Mesenchymal stem cell (in vitro differentiated cells and primary cell): ENCODE data around the gene UACA.
A peak's percentile ranks its signal among the peaks of the same experiment; 100 is the strongest.

ENCODE experiments used
- DNase-seq: peaks from one replicate; pipeline ENCODE4 v3.0.0-alpha.2; 2013
- H2AFZ ChIP-seq: one replicate; pipeline ENCODE4 v1.6.1; 2013; ENCODE audit warnings: low read depth, mild to moderate bottlenecking, control low read depth, inconsistent platforms, low read length, moderate library complexity
- H2AK5ac ChIP-seq: 2 replicates; pipeline ENCODE4 v1.6.1; 2013; ENCODE audit warnings: low read length, moderate library complexity, mild to moderate bottlenecking, inconsistent platforms; ENCODE audit not compliant: severe bottlenecking
- H2BK120ac ChIP-seq: one replicate; pipeline ENCODE4 v1.6.1; 2013; ENCODE audit warnings: low read depth, mild to moderate bottlenecking, inconsistent platforms, low read length, moderate library complexity
- H2BK12ac ChIP-seq, 2 experiments: one replicate each; pipeline ENCODE4 v1.6.1; 2013; ENCODE audit warnings: inconsistent platforms in 2 of 2, low read length in 2 of 2, mild to moderate bottlenecking in 2 of 2, moderate library complexity in 2 of 2, control low read depth in 1 of 2
- H2BK15ac ChIP-seq: one replicate; pipeline ENCODE4 v1.6.1; 2013; ENCODE audit warnings: mild to moderate bottlenecking, low read depth, inconsistent platforms; ENCODE audit not compliant: poor library complexity, severe bottlenecking
- H2BK5ac ChIP-seq: 2 replicates; pipeline ENCODE4 v1.6.1; 2013; ENCODE audit warnings: low read depth, mild to moderate bottlenecking, low read length, control low read depth, inconsistent platforms; ENCODE audit not compliant: poor library complexity, severe bottlenecking
- H3K14ac ChIP-seq, 2 experiments: one replicate each; pipeline ENCODE4 v1.6.1; 2013; ENCODE audit warnings: inconsistent platforms in 2 of 2, low read length in 2 of 2, control low read depth in 1 of 2, mild to moderate bottlenecking in 1 of 2, moderate library complexity in 1 of 2
- H3K18ac ChIP-seq, 2 experiments: one replicate each; pipeline ENCODE4 v1.6.1; 2013; ENCODE audit warnings: inconsistent platforms in 2 of 2, low read length in 2 of 2, control low read depth in 1 of 2, low read depth in 1 of 2, mild to moderate bottlenecking in 1 of 2
- H3K23ac ChIP-seq, 2 experiments: one replicate each; pipeline ENCODE4 v1.6.1; 2013; ENCODE audit warnings: inconsistent platforms in 2 of 2, low read length in 2 of 2, mild to moderate bottlenecking in 2 of 2, moderate library complexity in 2 of 2, control low read depth in 1 of 2
- H3K27ac ChIP-seq: 2 replicates; pipeline ENCODE4 v1.5.1; 2013; ENCODE audit warnings: mild to moderate bottlenecking, moderate library complexity, low read length, control low read depth, inconsistent platforms; ENCODE audit not compliant: poor library complexity, severe bottlenecking
- H3K27me3 ChIP-seq, 2 experiments: 2 replicates each; pipeline versions ENCODE4 v1.6.1 to v1.7.0; 2013; ENCODE audit warnings: low read length in 2 of 2, mild to moderate bottlenecking in 2 of 2, moderate library complexity in 2 of 2, control low read depth in 1 of 2, inconsistent platforms in 1 of 2; ENCODE audit not compliant: control insufficient read depth in 1 of 2, insufficient read depth in 1 of 2
- H3K36me3 ChIP-seq, 2 experiments: 2 replicates each; pipeline versions ENCODE4 v1.6.1 to v1.7.0; 2013; ENCODE audit warnings: low read length in 2 of 2, control low read depth in 1 of 2, inconsistent platforms in 1 of 2, low read depth in 1 of 2, mild to moderate bottlenecking in 1 of 2; ENCODE audit not compliant: insufficient read depth in 2 of 2, control insufficient read depth in 1 of 2
- H3K4ac ChIP-seq, 2 experiments: one replicate each; pipeline ENCODE4 v1.6.1; 2013; ENCODE audit warnings: inconsistent platforms in 2 of 2, low read length in 2 of 2, mild to moderate bottlenecking in 2 of 2, moderate library complexity in 2 of 2, control low read depth in 1 of 2, low read depth in 1 of 2
- H3K4me1 ChIP-seq: 2 replicates; pipeline ENCODE4 v1.6.1; 2013; ENCODE audit warnings: low read depth, low read length, control low read depth; ENCODE audit not compliant: control insufficient read depth, insufficient read depth
- H3K4me2 ChIP-seq: 2 replicates; pipeline ENCODE4 v1.6.1; 2013; ENCODE audit warnings: low read length, mild to moderate bottlenecking, inconsistent platforms; ENCODE audit not compliant: poor library complexity, severe bottlenecking
- H3K4me3 ChIP-seq, 2 experiments: 2 replicates each; pipeline versions ENCODE4 v1.5.1 to v1.7.0; 2013; ENCODE audit warnings: low read length in 2 of 2, mild to moderate bottlenecking in 2 of 2, control low read depth in 1 of 2, low read depth in 1 of 2; ENCODE audit not compliant: insufficient read depth in 1 of 2
- H3K79me1 ChIP-seq: replicated peaks from 2 replicates; pipeline ENCODE4 v1.6.1; 2013; ENCODE audit warnings: mild to moderate bottlenecking, control low read depth, low read length, inconsistent platforms; ENCODE audit not compliant: poor library complexity, severe bottlenecking
- H3K9ac ChIP-seq: 2 replicates; pipeline ENCODE4 v1.7.0; 2013; ENCODE audit warnings: mild to moderate bottlenecking, low read length, moderate library complexity
- H3K9me3 ChIP-seq: 2 replicates; pipeline ENCODE4 v1.7.0; 2013; ENCODE audit warnings: mild to moderate bottlenecking, low read length; ENCODE audit not compliant: control insufficient read depth
- H4K8ac ChIP-seq: one replicate; pipeline ENCODE4 v1.6.1; 2013; ENCODE audit warnings: inconsistent platforms, mild to moderate bottlenecking, low read length, moderate library complexity
- H4K91ac ChIP-seq: one replicate; pipeline ENCODE4 v1.6.1; 2013; ENCODE audit warnings: mild to moderate bottlenecking, low read length, inconsistent platforms
- WGBS: methylation state at CpG from one replicate; pipeline ENCODE4 v1.1.7; 2013; ENCODE audit warnings: mixed read lengths; 5-methylcytosine and 5-hydroxymethylcytosine counted together

UACA gene

DNA sequence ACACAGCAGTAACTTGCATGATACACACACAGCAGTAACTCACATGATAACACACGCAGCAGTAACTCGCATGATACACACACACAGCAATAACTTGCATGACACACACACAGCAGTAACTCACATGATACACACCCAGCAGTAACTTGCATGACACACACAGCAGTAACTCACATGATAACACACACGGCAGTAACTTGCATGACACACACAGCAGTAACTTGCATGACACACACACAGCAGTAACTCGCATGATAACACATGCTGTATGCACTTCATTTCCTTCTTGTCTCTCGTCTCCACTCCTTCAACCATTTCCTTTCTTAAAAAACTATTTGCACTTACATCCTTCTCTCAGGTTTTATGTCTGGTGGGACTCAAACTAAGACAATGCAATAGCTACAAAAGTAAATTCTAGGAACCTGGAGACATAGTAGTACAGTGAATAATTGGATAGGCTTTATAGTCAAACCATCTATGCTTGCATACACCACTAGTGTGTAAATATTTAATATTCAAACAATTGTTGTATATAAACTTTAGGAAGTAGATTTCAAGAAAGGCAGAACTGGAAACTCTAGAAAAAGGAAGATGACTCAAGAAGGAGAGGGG is 130.8 kb downstream of the UACA start:
- Histone ChIP-seq H3K36me3 (peaks cover 3 to 16% of the 10 kb centered on the region in 2 experiments), H3K9me3 (no peaks in the 10 kb centered on the region), H2AK5ac (no peak overlapping the region), H2BK5ac (no peak overlapping the region), H3K4ac (no peak overlapping the region), H3K4me2 (no peak overlapping the region), H3K27ac (no peak overlapping the region), H2BK15ac (no peak overlapping the region), H3K14ac (no peak overlapping the region), H4K8ac (no peak overlapping the region), H3K18ac (no peak overlapping the region), H3K4me1 (peaks cover 24% of the 10 kb centered on the region), H3K9ac (no peak overlapping the region), H4K91ac (no peak overlapping the region), H3K27me3 (peaks cover 51 to 57% of the 10 kb centered on the region in 2 experiments), H2BK12ac (no peak overlapping the region), H2BK120ac (no peak overlapping the region), H3K23ac (no peak overlapping the region), H3K79me1 (no peaks in the 10 kb centered on the region), H3K4me3 (no peak overlapping the region), H2AFZ (no peak overlapping the region)
- WGBS = 82% methylated on average over 5 of the region's 5 CpGs
- no peak for DNase-seq

- Histone ChIP-seq H2BK5ac (no peak overlapping the region), H2BK15ac (no peak overlapping the region), H3K4me3 (no peak overlapping the region), H3K4me2 (no peak overlapping the region), H4K91ac (no peak overlapping the region), H2BK12ac (no peak overlapping the region), H3K18ac (no peak overlapping the region), H3K27ac (no peak overlapping the region), H2AK5ac (no peak overlapping the region), H3K27me3 (peaks cover 51 to 57% of the 10 kb centered on the region in 2 experiments), H2BK120ac (no peak overlapping the region), H3K79me1 (no peaks in the 10 kb centered on the region), H3K14ac (no peak overlapping the region), H3K36me3 (peaks cover 3 to 16% of the 10 kb centered on the region in 2 experiments), H3K23ac (no peak overlapping the region), H3K4ac (no peak overlapping the region), H2AFZ (no peak overlapping the region), H3K9ac (no peak overlapping the region), H3K9me3 (no peaks in the 10 kb centered on the region), H4K8ac (no peak overlapping the region), H3K4me1 (peaks cover 26% of the 10 kb centered on the region)
- no peak for DNase-seq
- 92% methylated on average over 4 of the region's 4 CpGs for WGBS
Measured at GRCh38 chr15:70632079-70632478, 131.3 kb downstream of the UACA start.

GRCh38 chr15:70629735-70630273 is 133.6 kb downstream of the UACA start:
- Histone ChIP-seq H3K14ac (peak overlapping the region in 1 of 2 experiments; percentile 14), H2AFZ (no peak overlapping the region), H3K4ac (no peak overlapping the region), H3K9me3 (no peaks in the 10 kb centered on the region), H4K8ac (no peak overlapping the region), H3K18ac (no peak overlapping the region), H3K4me1 (peaks cover 26% of the 10 kb centered on the region), H3K4me3 (no peak overlapping the region), H3K27me3 (peaks cover 47% of the 10 kb centered on the region in 2 experiments), H3K9ac (no peak overlapping the region), H3K79me1 (no peaks in the 10 kb centered on the region), H4K91ac (no peak overlapping the region), H3K4me2 (no peak overlapping the region), H2BK12ac (no peak overlapping the region), H3K23ac (no peak overlapping the region), H2BK120ac (no peak overlapping the region), H2BK5ac (no peak overlapping the region), H2AK5ac (no peak overlapping the region), H3K27ac (no peak overlapping the region), H3K36me3 (peaks cover 0 to under 1% of the 10 kb centered on the region in 2 experiments), H2BK15ac (no peak overlapping the region)
- 89% methylated on average over 11 of the region's 11 CpGs for WGBS
- DNase-seq = no peak

DNA sequence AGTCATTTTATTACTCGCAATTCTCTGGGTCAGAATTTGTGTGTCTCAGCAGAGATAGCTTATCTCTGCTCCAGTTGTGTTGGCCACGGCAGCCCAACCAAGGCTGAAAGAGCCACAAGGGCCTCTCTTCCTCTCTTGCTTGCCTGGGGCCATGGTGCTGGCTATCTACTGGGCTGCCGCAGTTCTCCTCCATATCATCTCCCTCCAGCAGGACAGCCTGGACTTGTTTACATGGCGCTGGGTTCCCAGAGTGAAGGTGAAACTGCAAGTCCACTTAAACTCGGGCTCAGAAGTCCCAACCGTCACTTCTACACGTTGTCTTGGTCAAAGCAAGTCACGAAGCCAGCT is 134.8 kb downstream of the UACA start:
- no peak overlapping the region for H3K4me2 ChIP-seq
- no peak overlapping the region for H3K4me3 ChIP-seq
- H3K36me3 ChIP-seq = no peaks in the 10 kb centered on the region
- H3K14ac ChIP-seq = peak overlapping the region in 1 of 2 experiments; percentile 5
- WGBS = 87% methylated on average over 8 of the region's 8 CpGs
- H3K79me1 ChIP-seq = no peaks in the 10 kb centered on the region
- H3K9me3 ChIP-seq = peaks cover 4% of the 10 kb centered on the region
- no peak overlapping the region for H2AFZ ChIP-seq
- H2BK12ac ChIP-seq = no peak overlapping the region
- H3K4ac ChIP-seq = no peak overlapping the region
- peaks cover 38 to 41% of the 10 kb centered on the region in 2 experiments for H3K27me3 ChIP-seq
- H4K91ac ChIP-seq = no peak overlapping the region
- no peak overlapping the region for H2BK120ac ChIP-seq
- no peak for DNase-seq
- H3K9ac ChIP-seq = no peak overlapping the region
- H2BK5ac ChIP-seq = no peak overlapping the region
- H4K8ac ChIP-seq = no peak overlapping the region
- H3K27ac ChIP-seq = no peak overlapping the region
- peaks cover 26% of the 10 kb centered on the region for H3K4me1 ChIP-seq
- no peak overlapping the region for H2AK5ac ChIP-seq
- no peak overlapping the region for H2BK15ac ChIP-seq
- no peak overlapping the region for H3K23ac ChIP-seq
- H3K18ac ChIP-seq = peak overlapping the region in 1 of 2 experiments; percentile 0
